Neural cell (in vitro differentiated cells): ENCODE results near the gene PDE11A. TPM values are rescaled to one million over a fixed set of nuclear protein-coding genes. Genes with fewer than 3 reads are reported as not detected.
A peak's percentile ranks its signal among the peaks of the same experiment; 100 is the strongest.

Experiments used
- H2AFZ ChIP-seq: fragments of 200-600, 300-800 bp; sonication (generic), shearing (Covaris generic); 2 replicates; pipeline ENCODE4 v1.6.0; 2014; ENCODE audit warnings: low read depth, mild to moderate bottlenecking, antibody characterized with exemption, low read length, moderate library complexity
- H3F3A ChIP-seq: fragments of 200-600 bp; shearing (Covaris generic); 2 replicates; pipeline ENCODE4 v1.6.1; 2016; ENCODE audit warnings: mild to moderate bottlenecking, moderate library complexity, mixed read lengths, antibody characterized with exemption, low read length; ENCODE audit not compliant: insufficient read depth, poor library complexity, severe bottlenecking
- H3K27ac ChIP-seq: fragments of 200-600, 300-800 bp; sonication (generic), shearing (Covaris generic); 2 replicates; pipeline ENCODE4 v1.5.1; 2014; ENCODE audit warnings: mild to moderate bottlenecking, low read length, moderate library complexity
- H3K27me3 ChIP-seq: fragments of 300-800, 200-600 bp; sonication (generic), shearing (Covaris generic); 2 replicates; pipeline ENCODE4 v1.6.0; 2014; ENCODE audit warnings: mild to moderate bottlenecking, low read depth, low read length, moderate library complexity; ENCODE audit not compliant: insufficient read depth
- H3K36me3 ChIP-seq: fragments of 300-800, 200-600 bp; sonication (generic), shearing (Covaris generic); 2 replicates; pipeline ENCODE4 v1.5.1; 2014; ENCODE audit warnings: mild to moderate bottlenecking, antibody characterized with exemption, low read length, moderate library complexity; ENCODE audit not compliant: insufficient read depth
- H3K4me2 ChIP-seq: fragments of 300-800, 200-600 bp; sonication (generic), shearing (Covaris generic); 2 replicates; pipeline ENCODE4 v1.6.0; 2014; ENCODE audit warnings: mild to moderate bottlenecking, low read length
- H3K4me3 ChIP-seq: fragments of 300-800, 200-600 bp; sonication (generic), shearing (Covaris generic); 2 replicates; pipeline ENCODE4 v1.5.1; 2014; ENCODE audit warnings: mild to moderate bottlenecking, low read length, moderate library complexity
- H3K79me2 ChIP-seq: fragments of 200-600 bp; shearing (Covaris generic); replicated peaks from 2 replicates; pipeline ENCODE4 v1.6.0; 2014; ENCODE audit warnings: mild to moderate bottlenecking, low read length, moderate library complexity; ENCODE audit not compliant: insufficient read depth
- H3K9ac ChIP-seq: fragments of 300-800, 200-600 bp; sonication (generic), shearing (Covaris generic); 2 replicates; pipeline ENCODE4 v1.6.1; 2016; ENCODE audit warnings: mild to moderate bottlenecking, low read length, mixed read lengths
- H3K9me2 ChIP-seq: fragments of 200-600 bp; shearing (Covaris generic); 2 replicates; pipeline ENCODE4 v1.6.1; 2016; ENCODE audit warnings: mild to moderate bottlenecking, low read length, mixed read lengths; ENCODE audit not compliant: insufficient read depth
- H3K9me3 ChIP-seq: fragments of 200-600, 300-800 bp; sonication (generic), shearing (Covaris generic); 2 replicates; pipeline ENCODE4 v1.6.1; 2016; ENCODE audit warnings: mild to moderate bottlenecking, mixed run types, low read length, moderate library complexity, mixed read lengths
- H4K20me1 ChIP-seq: fragments of 200-600 bp; shearing (Covaris generic); 2 replicates; pipeline ENCODE4 v1.6.1; 2016; ENCODE audit warnings: mild to moderate bottlenecking, mixed run types; ENCODE audit not compliant: insufficient read depth
- CTCF ChIP-seq: fragments of 450-650 bp; IDR thresholded peaks from 2 replicates; pipeline ENCODE4 v1.5.1; 2014; ENCODE audit warnings: antibody characterized with exemption, mild to moderate bottlenecking, moderate library complexity; ENCODE audit not compliant: poor library complexity, severe bottlenecking
- EP300 ChIP-seq: fragments of 450-650 bp; conservative IDR thresholded peaks from 2 replicates; pipeline ENCODE4 v1.6.1; 2014; ENCODE audit warnings: antibody characterized with exemption, mild to moderate bottlenecking, moderate library complexity; ENCODE audit not compliant: poor library complexity, severe bottlenecking
- EZH2 ChIP-seq: fragments of 200-600, 300-800 bp; shearing (Covaris generic), sonication (generic); IDR thresholded peaks from 2 replicates; pipeline ENCODE4 v1.6.1; 2014; ENCODE audit warnings: antibody characterized with exemption, low read length, borderline replicate concordance, mild to moderate bottlenecking; ENCODE audit not compliant: insufficient read depth, poor library complexity, severe bottlenecking
- MXI1 ChIP-seq: fragments of 450-650 bp; conservative IDR thresholded peaks from 2 replicates; pipeline ENCODE4 v1.6.1; 2014; ENCODE audit warnings: antibody characterized with exemption, mild to moderate bottlenecking; ENCODE audit not compliant: poor library complexity, severe bottlenecking
- POLR2AphosphoS5 ChIP-seq: IDR thresholded peaks from 2 replicates; pipeline ENCODE4 v1.6.1; 2012
- RAD21 ChIP-seq: fragments of 450-650 bp; conservative IDR thresholded peaks from 2 replicates; pipeline ENCODE4 v1.6.1; 2014; ENCODE audit warnings: antibody characterized with exemption, mild to moderate bottlenecking, moderate library complexity
- REST ChIP-seq: IDR thresholded peaks from 2 replicates; pipeline ENCODE4 v1.6.1; 2012; ENCODE audit warnings: borderline replicate concordance
- SMC3 ChIP-seq: fragments of 450-650 bp; conservative IDR thresholded peaks from 2 replicates; pipeline ENCODE4 v1.6.1; 2014; ENCODE audit warnings: antibody characterized with exemption, mild to moderate bottlenecking, moderate library complexity; ENCODE audit not compliant: poor library complexity
- TAF1 ChIP-seq: IDR thresholded peaks from 2 replicates; pipeline ENCODE4 v1.6.1; 2012; ENCODE audit warnings: low read depth
- polyA plus RNA-seq: library from polyadenylated mRNA; depleted of rRNA; stranded (reverse); fragments of >200 nt; gene quantifications from 2 replicates; pipeline ENCODE4 v1.2.3, GENCODE V29; 2014

PDE11A gene
- polyA plus RNA-seq, 1 donor from 2014 or later = 0.89 TPM

GRCh38 chr2:177869912-177870311 lies 202.7 kb downstream of the PDE11A start:
- Histone ChIP-seq H2AFZ (no peak overlapping the region), H3K9me2 (no peaks in the 10 kb centered on the region), H3K79me2 (no peaks in the 10 kb centered on the region), H3K27me3 (no peaks in the 10 kb centered on the region), H3K9me3 (no peaks in the 10 kb centered on the region), H4K20me1 (no peaks in the 10 kb centered on the region), H3K4me2 (no peak overlapping the region), H3K36me3 (no peaks in the 10 kb centered on the region), H3K4me3 (no peak overlapping the region), H3K27ac (no peak overlapping the region), H3F3A (no peaks in the 10 kb centered on the region), H3K9ac (no peak overlapping the region)
- TF ChIP-seq EP300 (no peak), TAF1 (no peak), RAD21 (no peak), EZH2 (no peak), REST (no peak), SMC3 (no peak), POLR2AphosphoS5 (no peak), MXI1 (no peak), CTCF (no peak)

GRCh38 chr2:177869209-177869608 lies 203.4 kb downstream of the PDE11A start:
- no peak overlapping the region for H3K9ac ChIP-seq
- no peaks in the 10 kb centered on the region for H3K36me3 ChIP-seq
- no peaks in the 10 kb centered on the region for H3F3A ChIP-seq
- H3K4me2 ChIP-seq = no peak overlapping the region
- H2AFZ ChIP-seq = no peak overlapping the region
- H3K27me3 ChIP-seq = no peaks in the 10 kb centered on the region
- no peaks in the 10 kb centered on the region for H3K9me2 ChIP-seq
- no peak for TF ChIP-seq POLR2AphosphoS5
- no peak for TF ChIP-seq CTCF
- no peak for TF ChIP-seq EP300
- no peak for TF ChIP-seq RAD21
- no peak for TF ChIP-seq SMC3
- TF ChIP-seq EZH2 = no peak
- TF ChIP-seq REST = no peak
- no peak for TF ChIP-seq MXI1
- TF ChIP-seq TAF1 = no peak
- H3K27ac ChIP-seq = peak overlapping the region; percentile 39
- no peaks in the 10 kb centered on the region for H4K20me1 ChIP-seq
- no peak overlapping the region for H3K4me3 ChIP-seq
- H3K79me2 ChIP-seq = no peaks in the 10 kb centered on the region
- no peaks in the 10 kb centered on the region for H3K9me3 ChIP-seq
